ENCODE measurements around the gene WDR43.
A peak's percentile ranks its signal among the peaks of the same experiment; 100 is the strongest.

WDR43 gene

GRCh38 chr2:28894470-28895188 lies at the start of gene WDR43:
TSS of gene WDR43 (plus strand) at chr2:28894667. CDS start at chr2:28894699, 32 bp downstream.
- Mint-ChIP-seq H3K27ac (peak within 1 kb of the TSS; percentile 98 to 99), H3K4me1 (peaks cover 34% of the 10 kb centered on the region), H3K4me3 (peak within 1 kb of the TSS; percentile 93 to 98), H3K9me3 (no peaks in the 10 kb centered on the region), H3K27me3 (no peaks in the 10 kb centered on the region)
- DNase-seq (peak; percentile 99), ATAC-seq (peak; percentile 99)

- H3K4me3 Mint-ChIP-seq, result no peak overlapping the region
- no peak for DNase-seq
- H3K9me3 Mint-ChIP-seq, result no peaks in the 10 kb centered on the region
- H3K4me1 Mint-ChIP-seq, result no peaks in the 10 kb centered on the region
- ATAC-seq, result no peak
- no peaks in the 10 kb centered on the region for H3K27me3 Mint-ChIP-seq
- peak overlapping the region in 1 of 2 donors; percentile 83 for H3K27ac Mint-ChIP-seq
Observed at GRCh38 chr2:28855193-28855592, 39.3 kb upstream of the WDR43 start.

GRCh38 chr2:28855977-28856376 lies 38.5 kb upstream of the WDR43 start:
- Mint-ChIP-seq H3K9me3 (no peaks in the 10 kb centered on the region), H3K27ac (no peak overlapping the region), H3K4me3 (no peak overlapping the region), H3K27me3 (no peaks in the 10 kb centered on the region), H3K4me1 (no peaks in the 10 kb centered on the region)
- DNase-seq (no peak), ATAC-seq (no peak)

GRCh38 chr2:28868611-28869010 lies 25.9 kb upstream of the WDR43 start:
- no peak for DNase-seq
- no peaks in the 10 kb centered on the region for H3K9me3 Mint-ChIP-seq
- peaks cover 50% of the 10 kb centered on the region for H3K4me1 Mint-ChIP-seq

GRCh38 chr2:28869494-28870145 lies 24.8 kb upstream of the WDR43 start:
- Mint-ChIP-seq H3K4me3 (peak overlapping the region; percentile 96 to 99), H3K9me3 (no peaks in the 10 kb centered on the region), H3K27ac (peak overlapping the region; percentile 95 to 97), H3K27me3 (no peaks in the 10 kb centered on the region), H3K4me1 (peaks cover 44% of the 10 kb centered on the region)
- DNase-seq, result no peak
- ATAC-seq, result peak; percentile 24

More at GRCh38 chr2:28868611-28869010, 25.9 kb upstream of the WDR43 start:
- Mint-ChIP-seq H3K27me3 (no peaks in the 10 kb centered on the region), H3K4me3 (peak overlapping the region; percentile 73 to 79), H3K27ac (peak overlapping the region in 1 of 2 donors; percentile 86)
- ATAC-seq, result no peak

- peak; percentile 96 for DNase-seq
- ATAC-seq, result peak; percentile 98
- Mint-ChIP-seq H3K4me1 (peaks cover 38% of the 10 kb centered on the region), H3K27ac (peak within 1 kb of the TSS; percentile 95 to 97), H3K4me3 (peak within 1 kb of the TSS; percentile 96 to 99), H3K9me3 (no peaks in the 10 kb centered on the region), H3K27me3 (peaks cover 2% of the 10 kb centered on the region)
Observed at GRCh38 chr2:28870146-28870891, 24.1 kb upstream of the WDR43 start, which contains the start of gene TRMT61B. TSS of gene TRMT61B (minus strand) at chr2:28870309. CDS start at chr2:28870277, 32 bp downstream.

GRCh38 chr2:28871620-28872019 lies 22.8 kb upstream of the WDR43 start:
- ATAC-seq (no peak), DNase-seq (no peak)
- H3K27me3 Mint-ChIP-seq, result peaks cover 15% of the 10 kb centered on the region
- peaks cover 25% of the 10 kb centered on the region for H3K4me1 Mint-ChIP-seq
- H3K9me3 Mint-ChIP-seq, result no peaks in the 10 kb centered on the region
- H3K4me3 Mint-ChIP-seq, result no peak overlapping the region
- no peak overlapping the region for H3K27ac Mint-ChIP-seq

GRCh38 chr2:28880193-28880592 lies 14.3 kb upstream of the WDR43 start:
- ATAC-seq (no peak), DNase-seq (no peak)
- H3K9me3 Mint-ChIP-seq, result no peaks in the 10 kb centered on the region
- no peak overlapping the region for H3K27ac Mint-ChIP-seq
- H3K27me3 Mint-ChIP-seq, result peaks cover 27% of the 10 kb centered on the region
- H3K4me1 Mint-ChIP-seq, result no peaks in the 10 kb centered on the region
- H3K4me3 Mint-ChIP-seq, result no peak overlapping the region

GRCh38 chr2:28893488-28893887 lies 979 bp upstream of the WDR43 start:
- DNase-seq (no peak), ATAC-seq (no peak)
- no peaks in the 10 kb centered on the region for H3K9me3 Mint-ChIP-seq
- peaks cover 24% of the 10 kb centered on the region for H3K4me1 Mint-ChIP-seq
- H3K27ac Mint-ChIP-seq, result no peak overlapping the region
- no peaks in the 10 kb centered on the region for H3K27me3 Mint-ChIP-seq
- no peak overlapping the region for H3K4me3 Mint-ChIP-seq

GRCh38 chr2:28895189-28895893 lies 874 bp downstream of the WDR43 start:
- ATAC-seq (peak; percentile 38), DNase-seq (peak; percentile 45 to 54)
- H3K4me1 Mint-ChIP-seq, result peaks cover 41% of the 10 kb centered on the region
- H3K27me3 Mint-ChIP-seq, result no peaks in the 10 kb centered on the region
- H3K9me3 Mint-ChIP-seq, result no peaks in the 10 kb centered on the region
- peak overlapping the region; percentile 93 to 98 for H3K4me3 Mint-ChIP-seq
- H3K27ac Mint-ChIP-seq, result peak overlapping the region; percentile 98 to 99

GRCh38 chr2:28896906-28897305 lies 2.4 kb downstream of the WDR43 start:
- DNase-seq, result no peak
- no peak overlapping the region for H3K27ac Mint-ChIP-seq
- peaks cover 56% of the 10 kb centered on the region for H3K4me1 Mint-ChIP-seq
- H3K4me3 Mint-ChIP-seq, result peak overlapping the region; percentile 93 to 98
- ATAC-seq, result no peak
- no peaks in the 10 kb centered on the region for H3K27me3 Mint-ChIP-seq
- no peaks in the 10 kb centered on the region for H3K9me3 Mint-ChIP-seq

- H3K9me3 Mint-ChIP-seq, result no peaks in the 10 kb centered on the region
- peak overlapping the region; percentile 69 to 93 for H3K4me3 Mint-ChIP-seq
Observed at GRCh38 chr2:28898048-28898447, 3.6 kb downstream of the WDR43 start.

GRCh38 chr2:28901202-28901601 lies 6.7 kb downstream of the WDR43 start:
- Mint-ChIP-seq H3K9me3 (no peaks in the 10 kb centered on the region), H3K27me3 (no peaks in the 10 kb centered on the region), H3K27ac (peak overlapping the region in 1 of 2 donors; percentile 13), H3K4me3 (no peak overlapping the region), H3K4me1 (peaks cover 76% of the 10 kb centered on the region)
- ATAC-seq (no peak), DNase-seq (no peak)

More at GRCh38 chr2:28898048-28898447, 3.6 kb downstream of the WDR43 start:
- DNase-seq (no peak), ATAC-seq (no peak)
- H3K27ac Mint-ChIP-seq, result no peak overlapping the region
- H3K4me1 Mint-ChIP-seq, result peaks cover 63% of the 10 kb centered on the region
- H3K27me3 Mint-ChIP-seq, result no peaks in the 10 kb centered on the region

- no peak for ATAC-seq
- Mint-ChIP-seq H3K27me3 (no peaks in the 10 kb centered on the region), H3K4me3 (no peak overlapping the region), H3K27ac (peak overlapping the region; percentile 87 to 91), H3K9me3 (no peaks in the 10 kb centered on the region), H3K4me1 (peaks cover 74% of the 10 kb centered on the region)
- DNase-seq, result no peak
Observed at GRCh38 chr2:28901841-28902240, 7.4 kb downstream of the WDR43 start.

- DNase-seq, result no peak
- H3K27me3 Mint-ChIP-seq, result no peaks in the 10 kb centered on the region
- peaks cover 69% of the 10 kb centered on the region for H3K4me1 Mint-ChIP-seq
- ATAC-seq, result no peak
- no peak overlapping the region for H3K4me3 Mint-ChIP-seq
- H3K9me3 Mint-ChIP-seq, result no peaks in the 10 kb centered on the region
- peak overlapping the region in 1 of 2 donors; percentile 49 for H3K27ac Mint-ChIP-seq
Observed at GRCh38 chr2:28902584-28902983, 8.1 kb downstream of the WDR43 start.
